Activated T-cell treated with anti-CD3 and anti-CD28 coated beads, Interleukin-2, amount 50 U/mL, for 4 hours (primary cell): ENCODE measurements around the gene PCDHGA1. TPM values are rescaled to one million over a fixed set of nuclear protein-coding genes. Genes with fewer than 3 reads are reported as not detected.

ENCODE experiments used
- ATAC-seq, 2 donors: fragments of 200-7000 bp; cut with Tn5 transposase; one replicate each; pipeline ENCODE4 v1.10.0; 2021
- DNase-seq: peaks from one replicate; pipeline ENCODE4 v3.0.0-alpha.2; 2020
- H3K27me3 Mint-ChIP-seq: one replicate; pipeline ENCODE4 v1.8.0; 2021; ENCODE audit warnings: low read depth, mixed read lengths
- H3K36me3 Mint-ChIP-seq: one replicate; pipeline ENCODE4 v1.8.0; 2022; ENCODE audit warnings: mixed read lengths; ENCODE audit not compliant: insufficient read depth
- H3K4me1 Mint-ChIP-seq: one replicate; pipeline ENCODE4 v1.8.0; 2021; ENCODE audit warnings: low read depth, mixed read lengths
- H3K4me3 Mint-ChIP-seq: one replicate; pipeline ENCODE4 v1.8.0; 2021; ENCODE audit warnings: mild to moderate bottlenecking, moderate library complexity, mixed read lengths
- H3K9me3 Mint-ChIP-seq: one replicate; pipeline ENCODE4 v1.8.0; 2021; ENCODE audit warnings: mixed read lengths
- total RNA-seq, 3 donors: library from RNA; stranded (reverse); gene quantifications; one replicate each; pipeline ENCODE4 v1.2.1, GENCODE V29; 2021

The PCDHGA1 gene
- total RNA-seq, 3 donors from 2014 or later, result 0.05 to 0.11 (median 0.11) TPM

DNA sequence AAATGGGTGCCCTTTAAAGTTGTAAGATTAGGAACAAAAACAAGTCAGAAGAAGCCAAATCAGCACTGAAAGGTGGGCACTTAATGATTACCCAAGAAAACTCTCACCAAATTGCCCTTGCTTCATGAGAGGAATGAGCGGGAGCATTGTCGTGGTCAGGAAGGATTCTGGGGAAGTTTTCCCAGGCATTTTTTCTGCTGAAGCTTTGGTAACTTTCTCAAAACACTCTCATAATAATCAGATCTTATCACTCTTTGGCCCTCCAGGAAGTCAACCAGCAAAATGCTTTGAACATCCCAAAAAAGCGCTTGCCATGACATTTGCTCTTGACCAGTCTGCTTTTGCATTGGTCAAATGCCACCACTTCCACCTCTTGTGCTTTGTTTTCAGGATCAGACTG lies 135.0 kb downstream of the PCDHGA1 start:
- DNase-seq, result no peak
- Mint-ChIP-seq H3K4me1 (no peaks in the 10 kb centered on the region), H3K9me3 (no peaks in the 10 kb centered on the region), H3K36me3 (no peaks in the 10 kb centered on the region), H3K4me3 (no peak overlapping the region), H3K27me3 (peaks cover 22% of the 10 kb centered on the region)
- no peak for ATAC-seq

- Mint-ChIP-seq H3K9me3 (no peaks in the 10 kb centered on the region), H3K36me3 (no peaks in the 10 kb centered on the region), H3K4me1 (peaks cover 21% of the 10 kb centered on the region), H3K4me3 (peak within 1 kb of the TSS; percentile 87), H3K27me3 (peaks cover 51% of the 10 kb centered on the region)
- DNase-seq (no peak), ATAC-seq (peak; percentile 88 to 91)
Measured at GRCh38 chr5:141475625-141476131, 145.4 kb downstream of the PCDHGA1 start, which contains the start of gene PCDHGC3. Gene PCDHGC3 (plus strand): TSS chr5:141475966. CDS start chr5:141476117, 151 bp downstream.

GRCh38 chr5:141476132-141476911 lies 146.0 kb downstream of the PCDHGA1 start:
- DNase-seq (no peak), ATAC-seq (peak; percentile 30 to 32)
- Mint-ChIP-seq H3K9me3 (no peaks in the 10 kb centered on the region), H3K4me3 (peak overlapping the region; percentile 87), H3K27me3 (peaks cover 53% of the 10 kb centered on the region), H3K36me3 (no peaks in the 10 kb centered on the region), H3K4me1 (peaks cover 21% of the 10 kb centered on the region)

GRCh38 chr5:141477044-141477575 lies 146.8 kb downstream of the PCDHGA1 start:
- H3K4me1 Mint-ChIP-seq, result peaks cover 21% of the 10 kb centered on the region
- H3K36me3 Mint-ChIP-seq, result no peaks in the 10 kb centered on the region
- DNase-seq, result no peak
- H3K9me3 Mint-ChIP-seq, result no peaks in the 10 kb centered on the region
- no peak for ATAC-seq
- peak overlapping the region; percentile 87 for H3K4me3 Mint-ChIP-seq
- H3K27me3 Mint-ChIP-seq, result peaks cover 54% of the 10 kb centered on the region

DNA sequence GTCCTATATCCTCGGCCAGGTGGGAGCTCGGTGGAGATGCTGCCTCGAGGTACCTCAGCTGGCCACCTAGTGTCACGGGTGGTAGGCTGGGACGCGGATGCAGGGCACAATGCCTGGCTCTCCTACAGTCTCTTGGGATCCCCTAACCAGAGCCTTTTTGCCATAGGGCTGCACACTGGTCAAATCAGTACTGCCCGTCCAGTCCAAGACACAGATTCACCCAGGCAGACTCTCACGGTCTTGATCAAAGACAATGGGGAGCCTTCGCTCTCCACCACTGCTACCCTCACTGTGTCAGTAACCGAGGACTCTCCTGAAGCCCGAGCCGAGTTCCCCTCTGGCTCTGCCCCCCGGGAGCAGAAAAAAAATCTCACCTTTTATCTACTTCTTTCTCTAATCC lies 147.5 kb downstream of the PCDHGA1 start:
- no peaks in the 10 kb centered on the region for H3K36me3 Mint-ChIP-seq
- no peak for ATAC-seq
- H3K27me3 Mint-ChIP-seq, result peaks cover 61% of the 10 kb centered on the region
- H3K9me3 Mint-ChIP-seq, result no peaks in the 10 kb centered on the region
- DNase-seq, result no peak
- peaks cover 21% of the 10 kb centered on the region for H3K4me1 Mint-ChIP-seq
- H3K4me3 Mint-ChIP-seq, result no peak overlapping the region

DNA sequence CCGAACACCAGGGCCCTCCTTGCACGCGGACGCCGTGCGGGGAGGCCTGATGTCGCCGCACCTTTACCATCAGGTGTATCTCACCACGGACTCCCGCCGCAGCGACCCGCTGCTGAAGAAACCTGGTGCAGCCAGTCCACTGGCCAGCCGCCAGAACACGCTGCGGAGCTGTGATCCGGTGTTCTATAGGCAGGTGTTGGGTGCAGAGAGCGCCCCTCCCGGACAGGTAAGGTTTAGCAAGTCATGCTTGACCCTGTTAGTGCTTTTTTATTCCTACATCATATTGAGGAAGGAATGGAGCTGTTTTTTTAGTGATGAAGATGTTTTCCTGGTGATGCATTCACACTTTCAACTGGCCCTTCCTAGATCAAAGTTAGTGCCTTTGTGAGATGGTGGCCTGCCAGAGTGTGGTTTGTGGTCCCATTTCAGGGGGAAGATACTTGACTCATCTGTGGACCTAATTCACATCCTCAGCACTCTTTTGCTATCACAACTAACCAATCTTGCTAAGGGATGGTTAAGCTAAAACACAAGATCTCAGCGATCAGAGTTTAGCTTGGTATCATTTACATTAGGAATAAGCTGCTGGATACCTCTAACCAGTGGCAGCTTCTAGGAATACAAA lies 148.1 kb downstream of the PCDHGA1 start:
- Mint-ChIP-seq H3K4me1 (peaks cover 21% of the 10 kb centered on the region), H3K9me3 (no peaks in the 10 kb centered on the region), H3K36me3 (no peaks in the 10 kb centered on the region), H3K27me3 (peaks cover 67% of the 10 kb centered on the region), H3K4me3 (no peak overlapping the region)
- ATAC-seq (no peak), DNase-seq (no peak)

DNA sequence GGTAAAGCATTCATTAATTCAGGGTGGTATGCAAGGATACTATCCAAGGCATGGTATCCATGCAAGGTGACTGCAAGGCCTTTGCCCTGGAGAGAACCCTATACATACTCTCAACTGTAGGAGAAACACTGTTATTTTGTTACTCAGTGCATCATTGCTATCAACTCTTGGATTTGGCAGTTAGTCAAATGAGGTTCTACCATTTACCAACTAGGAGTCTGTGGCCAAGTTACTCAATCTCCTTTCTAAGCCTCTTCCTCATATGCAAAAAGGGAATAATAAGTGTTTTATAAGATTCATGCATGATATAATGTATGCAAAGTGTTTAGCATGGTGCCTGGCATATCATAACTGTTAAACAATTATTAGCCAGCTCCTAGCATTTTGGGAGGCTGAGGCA lies 149.5 kb downstream of the PCDHGA1 start:
- no peak overlapping the region for H3K4me3 Mint-ChIP-seq
- no peak for ATAC-seq
- no peaks in the 10 kb centered on the region for H3K9me3 Mint-ChIP-seq

DNA sequence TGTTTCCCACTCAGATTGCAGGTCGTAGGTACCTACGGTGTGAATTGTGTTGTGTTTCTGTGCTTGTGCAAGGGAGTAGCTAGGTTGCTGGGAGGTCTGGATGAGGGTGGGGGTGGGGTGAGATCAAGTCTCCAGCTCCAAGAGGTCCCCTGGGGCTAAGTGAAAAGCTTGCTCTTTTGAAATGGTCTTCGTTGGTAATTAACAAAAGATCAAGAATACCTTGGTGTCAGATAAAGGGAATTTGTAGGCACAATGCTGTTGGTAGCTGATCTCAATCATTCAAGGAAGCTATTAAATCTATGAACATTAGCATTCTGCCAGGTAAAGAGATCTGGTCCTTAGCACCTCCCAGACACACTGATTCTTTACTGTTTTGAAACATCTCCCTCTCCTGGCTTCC lies 153.6 kb downstream of the PCDHGA1 start:
- no peaks in the 10 kb centered on the region for H3K36me3 Mint-ChIP-seq
- no peak overlapping the region for H3K4me3 Mint-ChIP-seq
- peaks cover 80% of the 10 kb centered on the region for H3K27me3 Mint-ChIP-seq
- peaks cover 14% of the 10 kb centered on the region for H3K4me1 Mint-ChIP-seq
- DNase-seq (no peak), ATAC-seq (no peak)
- H3K9me3 Mint-ChIP-seq, result no peaks in the 10 kb centered on the region

More for the DNA sequence above, 149.5 kb downstream of the PCDHGA1 start:
- no peaks in the 10 kb centered on the region for H3K36me3 Mint-ChIP-seq
- no peak for DNase-seq
- H3K27me3 Mint-ChIP-seq, result peaks cover 77% of the 10 kb centered on the region
- H3K4me1 Mint-ChIP-seq, result peaks cover 25% of the 10 kb centered on the region

DNA sequence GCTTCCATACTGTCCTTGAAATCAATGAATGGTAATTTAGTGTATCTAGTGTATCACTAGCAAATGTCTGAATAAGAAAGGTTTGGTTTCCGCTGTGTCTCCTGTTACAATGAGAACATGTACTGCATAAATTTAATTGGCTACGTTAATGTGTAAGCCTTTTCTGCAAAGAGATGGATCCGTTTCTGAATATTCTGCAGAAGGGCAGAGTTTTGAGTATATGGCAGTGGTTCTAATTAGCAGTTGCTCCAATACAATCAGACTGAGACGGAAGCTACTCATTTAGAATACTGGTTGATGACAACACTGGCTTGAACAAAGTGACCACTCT lies 154.0 kb downstream of the PCDHGA1 start:
- Mint-ChIP-seq H3K27me3 (peaks cover 82% of the 10 kb centered on the region), H3K36me3 (no peaks in the 10 kb centered on the region), H3K9me3 (no peaks in the 10 kb centered on the region), H3K4me3 (no peak overlapping the region), H3K4me1 (peaks cover 14% of the 10 kb centered on the region)
- DNase-seq (no peak), ATAC-seq (no peak)

- Mint-ChIP-seq H3K27me3 (peaks cover 81% of the 10 kb centered on the region), H3K4me3 (peak within 1 kb of the TSS; percentile 30), H3K9me3 (no peaks in the 10 kb centered on the region), H3K4me1 (peaks cover 14% of the 10 kb centered on the region), H3K36me3 (no peaks in the 10 kb centered on the region)
- peak; percentile 65 to 66 for ATAC-seq
- no peak for DNase-seq
Measured at GRCh38 chr5:141484641-141485311, 154.5 kb downstream of the PCDHGA1 start, which contains the start of gene PCDHGC4. Gene PCDHGC4 (plus strand): TSS chr5:141485030. CDS start chr5:141485174, 144 bp downstream.

GRCh38 chr5:141485321-141486055 lies 155.2 kb downstream of the PCDHGA1 start:
- ATAC-seq (no peak), DNase-seq (no peak)
- Mint-ChIP-seq H3K27me3 (peaks cover 82% of the 10 kb centered on the region), H3K9me3 (no peaks in the 10 kb centered on the region), H3K4me3 (peak overlapping the region; percentile 30), H3K4me1 (peaks cover 14% of the 10 kb centered on the region), H3K36me3 (no peaks in the 10 kb centered on the region)

DNA sequence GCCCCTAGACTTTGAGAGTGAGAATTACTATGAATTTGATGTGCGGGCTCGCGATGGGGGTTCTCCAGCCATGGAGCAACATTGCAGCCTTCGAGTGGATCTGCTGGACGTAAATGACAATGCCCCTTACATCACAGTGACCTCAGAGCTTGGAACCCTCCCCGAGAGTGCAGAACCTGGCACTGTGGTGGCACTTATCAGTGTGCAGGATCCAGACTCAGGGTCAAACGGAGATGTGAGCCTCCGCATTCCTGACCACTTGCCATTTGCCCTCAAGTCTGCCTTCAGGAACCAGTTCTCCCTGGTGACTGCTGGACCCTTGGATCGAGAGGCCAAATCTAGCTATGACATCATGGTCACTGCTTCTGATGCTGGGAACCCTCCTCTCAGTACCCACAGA lies 155.8 kb downstream of the PCDHGA1 start:
- H3K36me3 Mint-ChIP-seq, result no peaks in the 10 kb centered on the region
- no peak overlapping the region for H3K4me3 Mint-ChIP-seq
- peaks cover 14% of the 10 kb centered on the region for H3K4me1 Mint-ChIP-seq
- no peak for DNase-seq
- no peak for ATAC-seq
- no peaks in the 10 kb centered on the region for H3K9me3 Mint-ChIP-seq
- peaks cover 84% of the 10 kb centered on the region for H3K27me3 Mint-ChIP-seq

GRCh38 chr5:141487131-141487530 lies 156.8 kb downstream of the PCDHGA1 start:
- no peaks in the 10 kb centered on the region for H3K36me3 Mint-ChIP-seq
- H3K9me3 Mint-ChIP-seq, result no peaks in the 10 kb centered on the region
- peaks cover 17% of the 10 kb centered on the region for H3K4me1 Mint-ChIP-seq
- ATAC-seq, result no peak
- H3K4me3 Mint-ChIP-seq, result no peak overlapping the region
- DNase-seq, result no peak
- H3K27me3 Mint-ChIP-seq, result peaks cover 91% of the 10 kb centered on the region
